HG03571 (cell line): ENCODE data around the gene CEP63.
"Not testable (repeated sequence)": the region's sequence is repeated elsewhere in the genome, so short reads cannot be mapped to it uniquely, and the experiment has no call there.

Experiments used
- ATAC-seq: cut with Tn5 transposase; IDR thresholded peaks from one replicate; pipeline ENCODE4 v1.9.1; 2021; ENCODE audit not compliant: unreplicated experiment

Gene CEP63

DNA sequence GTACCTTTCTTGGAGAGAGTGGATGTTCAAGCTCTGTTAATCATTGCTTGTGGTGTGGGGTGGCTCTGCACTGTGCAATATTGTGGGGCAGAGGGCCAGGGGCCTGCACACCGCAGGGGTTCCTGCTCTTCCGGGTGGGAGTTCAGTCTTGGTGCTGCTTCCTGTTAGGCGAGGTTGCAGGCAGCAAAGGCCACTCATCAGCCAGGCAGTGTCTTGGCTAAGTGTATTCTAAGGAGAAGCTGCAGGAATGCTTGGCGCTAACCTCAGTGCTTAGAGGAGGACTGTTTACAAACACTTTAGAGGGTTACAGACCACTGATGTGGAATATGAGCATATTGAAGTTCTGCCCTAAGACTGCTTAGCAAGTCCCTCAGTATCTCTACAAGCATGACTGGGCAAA lies 81.7 kb downstream of the CEP63 start:
- ATAC-seq, result no peak

DNA sequence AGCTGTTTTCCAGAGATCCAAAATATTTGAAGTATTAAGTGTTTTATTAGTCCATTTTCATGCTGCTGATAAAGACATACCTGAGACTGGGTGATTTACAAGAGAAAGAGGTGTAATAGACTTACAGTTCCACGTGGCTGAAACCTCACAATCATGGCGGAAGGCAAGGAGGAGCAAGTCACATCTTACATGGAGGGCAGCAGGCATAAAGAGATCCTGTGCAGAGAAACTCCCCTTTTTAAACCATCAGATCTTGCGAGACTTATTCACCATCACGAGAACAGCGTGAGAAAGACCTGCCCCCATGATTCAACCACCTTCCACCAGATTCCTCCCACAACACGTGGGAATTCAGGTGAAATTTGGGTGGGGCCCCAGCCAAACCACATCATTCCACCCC lies 82.9 kb downstream of the CEP63 start:
- ATAC-seq, result no peak

DNA sequence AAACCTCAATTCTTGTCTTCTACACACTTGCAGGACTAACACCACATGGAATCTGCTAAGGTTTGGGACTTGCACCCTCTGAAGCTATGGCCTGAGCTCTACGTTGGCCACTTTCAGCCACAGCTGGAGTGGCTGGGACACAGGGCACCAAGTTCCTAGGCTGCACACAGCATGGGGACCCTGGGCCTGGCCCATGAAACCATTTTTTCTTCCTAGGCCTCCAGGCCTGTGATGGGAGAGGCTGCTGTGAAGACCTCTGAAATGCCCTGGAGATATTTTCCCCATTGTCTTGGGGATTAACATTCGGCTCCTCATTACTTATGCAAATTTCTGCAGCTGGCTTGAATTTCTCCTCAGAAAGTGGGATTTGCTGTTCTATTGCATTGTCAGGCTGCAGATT lies 84.0 kb downstream of the CEP63 start:
- not testable (repeated sequence) for ATAC-seq

DNA sequence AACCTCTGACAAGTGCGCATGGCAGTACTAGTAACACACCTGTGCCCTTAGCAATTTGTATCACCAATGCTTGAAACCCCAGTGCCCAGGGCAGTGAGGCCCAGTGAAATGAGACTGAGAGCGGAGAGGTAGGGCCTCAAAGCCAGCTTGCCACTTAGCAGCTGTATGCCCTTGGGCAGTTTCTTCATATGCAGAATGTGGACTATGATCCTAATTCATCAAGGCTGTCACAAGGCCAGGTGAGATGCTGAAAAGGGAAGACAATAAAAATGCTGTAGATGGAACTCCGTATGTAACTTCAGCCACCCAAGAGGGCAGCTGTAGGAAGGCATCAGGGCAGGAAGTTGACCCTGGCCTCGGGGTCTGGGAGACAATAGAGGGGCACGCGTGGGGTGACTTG lies 90.6 kb downstream of the CEP63 start:
- ATAC-seq, result no peak

DNA sequence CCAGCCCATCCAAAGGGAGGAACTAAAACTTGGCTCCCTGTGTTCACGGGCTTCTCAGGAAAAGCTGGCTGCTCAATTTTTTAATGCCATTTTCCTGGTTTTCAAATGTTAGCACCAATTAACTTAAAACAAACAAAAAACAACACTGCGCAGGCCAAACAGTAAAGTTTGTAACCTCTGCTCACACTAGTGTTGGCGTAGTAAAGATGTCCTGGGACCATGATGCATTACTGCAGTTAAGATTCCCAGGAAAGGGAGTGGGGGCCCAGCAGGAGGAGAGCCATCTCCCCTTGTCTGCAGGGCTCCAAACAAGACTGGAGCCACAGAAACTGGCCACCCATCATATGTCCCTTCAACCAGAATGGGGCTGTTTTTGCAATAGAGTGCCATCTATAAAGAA lies 91.0 kb downstream of the CEP63 start:
- ATAC-seq, result no peak

DNA sequence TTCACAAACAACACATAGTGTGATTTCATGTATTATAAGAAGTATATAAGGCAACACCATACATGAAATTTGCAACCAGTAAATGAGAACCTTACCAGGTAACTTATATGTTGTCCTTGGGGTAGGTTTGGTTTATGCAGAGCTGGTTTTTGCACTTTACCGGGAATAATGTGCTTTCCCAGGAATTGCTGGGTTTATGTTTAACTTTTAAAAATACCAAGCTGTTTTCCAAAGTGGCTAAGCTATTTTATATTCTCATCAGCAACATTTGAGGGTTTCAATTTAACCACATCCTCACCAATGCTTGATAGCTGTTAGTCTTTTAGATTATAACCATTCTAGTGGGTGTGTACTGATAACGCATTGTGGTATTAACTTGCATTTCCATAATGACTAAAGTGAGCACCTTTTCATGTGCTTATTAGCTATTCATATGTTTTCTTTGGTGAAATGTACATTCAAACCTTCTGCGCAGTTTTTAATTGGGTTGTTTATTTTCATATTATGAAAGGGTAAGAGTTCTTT lies 93.3 kb downstream of the CEP63 start:
- no peak for ATAC-seq

DNA sequence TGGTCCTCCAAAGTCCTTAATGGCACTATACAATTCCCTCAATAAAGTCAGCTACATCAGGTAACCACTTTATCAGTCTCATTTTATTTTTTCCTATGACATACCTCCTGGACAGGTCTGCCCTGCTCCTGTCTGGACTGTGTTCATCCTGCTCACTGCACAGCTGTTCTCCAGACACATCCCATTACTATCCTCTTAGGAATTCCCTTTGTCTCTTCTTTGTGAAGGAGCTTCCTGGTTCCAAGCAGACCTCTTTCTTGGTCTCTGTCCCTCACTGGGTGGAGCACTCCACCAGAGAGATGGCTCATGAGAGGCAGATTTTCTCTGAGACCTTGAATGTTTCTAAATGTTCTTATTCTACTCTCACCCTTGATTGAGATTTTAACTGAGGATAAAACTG lies 104.9 kb downstream of the CEP63 start:
- no peak for ATAC-seq

DNA sequence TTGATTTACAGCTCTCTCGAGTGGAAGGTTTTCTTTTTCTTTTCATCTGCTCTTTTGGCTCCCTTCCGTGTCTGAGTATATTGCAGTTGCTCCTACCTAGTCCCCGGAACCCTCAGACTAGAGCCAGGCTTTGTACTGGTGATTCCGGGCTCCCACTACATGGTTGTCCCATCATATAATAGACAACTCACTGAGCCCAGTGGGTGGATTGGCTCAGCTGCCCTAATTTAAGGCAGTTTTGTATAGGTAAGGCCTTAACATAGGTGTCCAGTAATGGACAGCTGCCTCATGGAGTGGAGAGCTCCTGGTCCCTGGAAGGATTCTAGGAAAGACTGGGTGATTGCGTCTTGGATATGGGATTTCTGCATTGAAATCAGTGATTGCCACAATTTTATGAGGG lies 106.9 kb downstream of the CEP63 start:
- ATAC-seq, result no peak

DNA sequence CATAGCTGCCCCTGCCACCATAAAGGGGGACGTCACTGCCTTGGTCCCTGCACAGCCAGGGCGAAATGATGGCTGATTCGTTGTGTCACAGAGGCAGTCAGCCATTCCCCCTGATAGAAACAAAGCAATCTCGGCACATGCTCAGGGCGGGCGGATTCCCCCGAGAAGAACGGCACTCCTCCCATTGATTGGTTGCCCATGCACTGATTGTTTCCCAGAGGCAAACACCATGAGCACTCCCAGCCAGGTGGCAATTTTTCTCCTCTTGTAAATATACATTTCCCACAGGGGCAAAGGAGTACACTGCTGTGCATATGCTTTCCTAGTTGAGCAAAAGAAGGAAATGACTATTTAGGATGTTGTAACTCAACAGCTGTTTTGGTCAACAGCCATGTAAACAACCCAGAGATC lies 108.5 kb downstream of the CEP63 start:
- no peak for ATAC-seq

DNA sequence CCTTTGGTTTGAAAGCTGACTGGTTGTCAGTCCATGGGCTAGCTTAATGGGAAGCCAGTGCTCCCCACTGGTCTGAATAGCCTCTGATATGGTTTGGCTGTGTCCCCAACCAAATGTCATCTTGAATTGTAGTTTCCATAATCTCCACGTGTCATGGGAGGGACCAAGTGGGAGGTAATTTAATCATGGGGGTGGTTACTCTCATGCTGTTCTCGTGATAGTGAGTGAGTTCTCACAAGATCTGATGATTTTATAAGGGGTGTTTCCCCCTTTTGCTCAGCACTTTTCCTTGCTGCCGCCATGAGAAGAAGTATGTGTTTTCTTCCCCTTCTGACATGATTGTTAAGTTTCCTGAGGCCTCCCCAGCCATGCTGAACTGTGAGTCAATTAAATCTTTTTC lies 109.1 kb downstream of the CEP63 start:
- not testable (repeated sequence) for ATAC-seq

DNA sequence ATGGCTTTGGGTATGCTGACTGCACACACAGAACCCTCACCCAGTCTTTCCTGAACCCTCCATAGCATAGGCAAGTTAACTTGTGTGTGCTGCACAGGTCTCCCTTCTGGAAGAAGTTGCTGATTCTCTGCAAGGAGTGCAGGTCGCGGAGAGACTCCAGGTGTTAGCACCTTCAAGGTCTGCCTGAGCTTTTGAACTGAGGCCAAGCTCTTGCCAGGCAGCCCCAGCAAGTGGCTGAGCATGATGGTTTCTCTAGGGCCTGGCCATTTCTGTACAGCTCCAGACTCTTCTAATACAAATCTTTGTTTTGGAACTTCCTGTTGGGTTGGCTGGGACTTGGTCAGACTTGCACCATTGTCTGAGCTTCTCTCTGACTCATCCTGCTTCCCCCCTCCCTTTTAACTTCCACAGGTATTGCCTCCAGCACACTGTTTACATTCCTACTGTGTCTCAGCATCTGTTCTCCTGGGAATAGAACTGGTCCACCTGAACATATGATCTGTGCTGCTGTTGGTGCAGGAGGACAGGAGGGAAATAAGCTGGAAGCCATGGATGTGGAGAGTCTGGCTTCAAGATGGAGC lies 111.6 kb downstream of the CEP63 start:
- no peak for ATAC-seq

DNA sequence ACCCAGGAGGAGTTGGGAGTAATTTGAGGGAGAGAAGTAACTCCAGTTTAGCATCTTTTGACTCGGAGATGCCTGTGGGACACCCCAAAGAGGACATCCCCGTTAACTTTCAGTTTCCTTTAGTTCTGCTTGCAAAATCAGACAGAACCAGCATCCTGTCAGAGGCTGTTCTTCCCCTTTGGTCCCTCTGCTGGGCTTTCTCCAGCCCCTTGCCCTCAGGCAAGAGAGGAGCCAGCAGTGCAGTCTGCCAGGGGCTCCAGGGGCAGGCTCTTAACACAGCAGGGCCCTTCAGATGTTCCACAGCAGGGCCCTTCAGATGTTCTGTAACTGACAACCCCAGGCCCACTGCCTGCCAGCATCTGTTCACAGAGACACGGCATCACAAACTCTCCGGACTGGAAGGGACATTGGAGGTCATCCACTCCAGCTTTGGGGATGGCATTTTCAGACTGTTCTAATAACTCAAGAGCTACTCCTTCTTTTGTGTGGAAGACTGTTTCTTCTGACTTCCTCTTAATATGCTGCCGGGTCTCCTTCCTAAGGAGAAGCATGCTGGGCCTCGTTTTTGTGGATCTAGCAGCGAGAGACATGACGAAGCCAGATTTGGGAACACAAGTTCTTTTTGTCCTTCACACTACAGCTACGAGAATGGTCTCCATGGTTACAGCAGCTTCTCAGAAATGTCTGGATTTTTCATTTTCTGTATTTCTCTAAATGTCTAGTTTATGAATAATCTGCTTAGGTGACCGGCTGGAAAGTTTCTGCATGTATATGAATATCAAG lies 113.1 kb downstream of the CEP63 start:
- no peak for ATAC-seq

DNA sequence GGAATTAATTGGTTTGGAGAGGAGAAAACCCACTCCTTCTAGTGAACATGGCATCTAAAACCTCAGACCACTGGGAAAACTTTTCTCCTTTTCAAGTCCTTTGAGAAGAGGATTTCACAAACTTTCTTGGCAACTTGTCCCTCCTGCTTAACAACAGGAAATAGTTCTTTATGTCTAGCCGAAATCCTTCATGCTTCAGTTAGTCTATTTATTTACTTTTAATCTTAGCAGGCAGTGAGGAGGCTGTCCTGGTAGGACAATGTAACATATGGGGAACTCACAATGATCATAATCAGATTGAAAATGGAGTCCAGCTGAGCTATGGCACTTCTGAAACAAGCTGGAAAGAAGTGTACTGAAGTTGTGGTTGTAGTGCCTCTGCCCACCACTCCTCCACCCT lies 114.3 kb downstream of the CEP63 start:
- ATAC-seq, result no peak

DNA sequence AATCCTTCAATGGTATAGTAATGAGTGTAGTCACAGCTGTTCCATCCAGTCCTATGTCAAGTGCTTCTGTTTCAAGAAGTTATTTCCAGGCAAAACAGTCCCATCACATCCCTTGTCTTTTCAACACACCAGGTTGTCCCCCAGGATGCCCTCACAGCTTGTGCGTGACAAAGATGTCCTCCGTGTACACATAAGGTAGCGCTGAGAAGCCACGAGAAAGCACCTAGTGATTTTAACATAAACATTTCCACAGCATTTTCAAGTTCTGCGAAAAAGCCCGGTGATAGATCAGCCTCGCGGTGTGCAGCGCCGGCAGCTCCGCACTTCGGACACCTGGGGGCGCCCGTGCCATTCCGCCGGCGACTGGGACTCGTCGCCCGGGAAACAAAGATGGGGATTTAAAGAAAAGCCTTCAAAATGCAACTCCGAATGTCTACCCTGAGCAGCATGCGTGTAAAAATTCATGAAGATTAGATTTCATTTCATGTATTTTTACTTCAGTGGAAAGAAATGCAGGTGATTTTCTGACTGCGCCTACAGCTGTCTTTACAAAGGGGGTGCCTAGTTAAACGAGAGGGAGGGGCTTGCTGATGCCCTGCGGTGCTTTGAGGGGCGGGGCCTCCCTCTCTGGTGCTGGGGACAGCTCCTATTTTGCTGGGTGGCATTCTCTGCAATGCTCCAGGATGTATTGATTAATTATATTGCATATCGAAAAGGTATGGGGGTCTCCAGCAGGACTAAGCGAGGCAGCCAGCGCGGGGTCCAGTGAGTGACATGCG lies 115.0 kb downstream of the CEP63 start:
- peak; percentile 55 for ATAC-seq

DNA sequence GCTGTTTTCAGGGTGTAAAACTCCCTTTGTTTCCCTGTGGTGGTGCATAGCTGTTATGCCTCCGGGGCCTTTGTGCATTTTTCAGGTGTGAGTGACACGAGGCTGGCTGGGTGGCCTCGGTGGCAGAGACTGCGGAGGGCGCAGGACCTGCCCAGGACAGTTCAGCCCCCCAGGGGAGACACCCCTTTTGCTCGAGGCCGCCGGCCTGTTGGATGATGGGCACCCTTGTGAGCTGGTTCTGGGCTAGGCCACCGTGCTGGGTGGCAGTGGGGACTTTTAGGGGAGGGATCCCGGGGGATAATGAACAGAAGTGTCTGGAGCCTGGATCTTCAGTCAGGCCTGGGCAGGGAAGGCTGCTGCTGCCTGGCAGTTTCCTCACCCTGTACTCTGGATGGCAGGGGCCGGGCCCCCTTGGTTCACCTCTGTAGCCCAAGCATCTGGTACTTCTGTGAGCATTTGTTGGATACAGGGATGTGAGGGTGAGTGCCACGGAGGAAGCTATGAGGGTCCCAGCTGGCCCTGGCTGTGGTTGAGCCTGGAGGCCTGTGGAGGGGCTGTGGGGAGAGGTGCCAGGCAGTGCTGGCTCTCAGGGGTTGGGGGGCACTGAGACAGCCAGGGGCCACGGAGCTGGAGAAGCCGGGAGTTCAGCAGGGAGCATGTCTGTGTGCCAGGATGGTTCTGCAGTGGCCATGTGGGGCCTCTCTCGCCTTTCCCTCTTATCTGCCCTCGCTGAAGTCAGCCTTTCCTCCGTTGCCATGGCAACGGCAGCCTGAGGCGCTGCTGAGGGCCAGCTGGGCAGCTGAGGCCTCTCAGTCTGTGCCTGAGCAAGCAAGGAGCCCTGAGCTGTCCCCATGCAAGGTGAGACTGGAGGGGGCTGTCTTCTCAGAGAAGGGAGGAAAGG lies 115.9 kb downstream of the CEP63 start:
- no peak for ATAC-seq

DNA sequence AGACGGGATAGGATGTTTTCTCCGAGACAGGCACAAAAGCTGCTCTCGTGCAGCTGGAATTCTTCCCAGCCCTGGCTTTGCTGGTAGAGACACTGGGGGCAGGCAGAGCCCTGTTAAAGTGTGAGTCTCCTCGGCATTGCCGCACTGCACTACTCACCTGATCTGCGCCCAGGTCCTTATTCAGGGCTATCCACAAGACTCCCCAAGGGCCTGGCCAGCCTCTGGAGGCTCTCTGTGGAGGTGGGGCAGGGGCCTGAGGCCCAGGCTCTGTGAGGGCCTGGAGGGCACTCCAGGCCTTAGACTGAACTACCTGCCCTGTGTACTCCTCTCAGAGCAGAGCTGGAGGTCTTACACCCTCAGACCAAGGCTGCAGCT lies 116.6 kb downstream of the CEP63 start:
- no peak for ATAC-seq

DNA sequence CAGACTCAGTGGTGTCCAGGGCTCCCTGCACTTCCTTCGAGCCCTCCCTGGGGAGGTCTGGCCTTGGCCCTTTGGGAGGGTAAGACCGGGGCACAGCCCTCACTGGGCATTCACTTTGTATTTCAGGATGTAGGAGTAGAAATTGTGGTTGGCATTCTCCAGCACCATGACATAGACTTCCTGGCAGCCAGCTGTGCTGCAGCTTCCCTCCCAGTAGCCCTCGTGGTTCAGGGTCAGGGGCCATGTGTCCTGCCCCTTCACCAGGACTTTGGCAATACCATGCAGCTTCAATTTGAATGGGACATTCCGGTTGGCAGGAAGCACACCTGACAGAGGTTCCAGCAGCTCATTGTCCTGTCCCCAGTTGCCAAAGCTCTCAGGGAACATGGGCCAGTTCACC lies 117.6 kb downstream of the CEP63 start:
- ATAC-seq, result no peak

DNA sequence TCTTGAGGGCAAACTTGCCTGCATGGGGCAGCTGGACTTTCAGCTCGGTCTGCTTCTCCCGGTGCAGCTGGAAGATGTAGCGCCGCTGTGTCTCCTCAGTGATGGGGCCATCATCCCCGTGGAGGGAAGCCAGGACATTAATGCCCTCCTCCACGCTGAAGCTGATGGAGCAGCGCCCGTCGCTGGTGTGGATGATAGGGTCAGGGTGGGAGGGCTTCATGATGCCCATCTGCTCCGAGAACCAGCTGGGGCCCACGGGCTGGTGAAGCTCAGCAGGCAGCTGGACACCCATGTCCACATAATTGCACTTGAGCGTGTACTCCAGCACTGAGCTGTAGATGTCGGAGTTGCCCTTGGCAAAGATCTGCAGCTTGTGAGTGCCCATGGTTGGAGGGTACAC lies 118.1 kb downstream of the CEP63 start:
- no peak for ATAC-seq

DNA sequence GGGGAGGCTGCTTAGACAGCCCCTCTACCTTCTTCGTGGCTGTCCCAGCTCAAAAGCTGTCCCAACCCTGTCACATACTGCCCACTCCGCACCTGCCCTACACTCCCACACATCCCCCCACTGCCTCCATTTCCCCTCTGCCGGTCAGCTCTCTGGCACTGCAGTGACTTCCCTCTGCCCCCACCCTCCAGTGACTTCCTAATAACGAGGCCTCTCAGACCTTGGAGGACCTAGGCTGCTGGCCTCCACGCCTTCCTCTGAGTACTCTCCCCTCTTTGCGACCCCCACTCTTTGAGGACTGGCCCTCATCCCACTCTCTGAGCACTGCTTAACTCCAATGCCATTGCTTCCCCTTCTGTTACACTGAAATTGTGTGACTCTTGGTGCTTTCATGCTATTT lies 119.7 kb downstream of the CEP63 start:
- ATAC-seq, result no peak

DNA sequence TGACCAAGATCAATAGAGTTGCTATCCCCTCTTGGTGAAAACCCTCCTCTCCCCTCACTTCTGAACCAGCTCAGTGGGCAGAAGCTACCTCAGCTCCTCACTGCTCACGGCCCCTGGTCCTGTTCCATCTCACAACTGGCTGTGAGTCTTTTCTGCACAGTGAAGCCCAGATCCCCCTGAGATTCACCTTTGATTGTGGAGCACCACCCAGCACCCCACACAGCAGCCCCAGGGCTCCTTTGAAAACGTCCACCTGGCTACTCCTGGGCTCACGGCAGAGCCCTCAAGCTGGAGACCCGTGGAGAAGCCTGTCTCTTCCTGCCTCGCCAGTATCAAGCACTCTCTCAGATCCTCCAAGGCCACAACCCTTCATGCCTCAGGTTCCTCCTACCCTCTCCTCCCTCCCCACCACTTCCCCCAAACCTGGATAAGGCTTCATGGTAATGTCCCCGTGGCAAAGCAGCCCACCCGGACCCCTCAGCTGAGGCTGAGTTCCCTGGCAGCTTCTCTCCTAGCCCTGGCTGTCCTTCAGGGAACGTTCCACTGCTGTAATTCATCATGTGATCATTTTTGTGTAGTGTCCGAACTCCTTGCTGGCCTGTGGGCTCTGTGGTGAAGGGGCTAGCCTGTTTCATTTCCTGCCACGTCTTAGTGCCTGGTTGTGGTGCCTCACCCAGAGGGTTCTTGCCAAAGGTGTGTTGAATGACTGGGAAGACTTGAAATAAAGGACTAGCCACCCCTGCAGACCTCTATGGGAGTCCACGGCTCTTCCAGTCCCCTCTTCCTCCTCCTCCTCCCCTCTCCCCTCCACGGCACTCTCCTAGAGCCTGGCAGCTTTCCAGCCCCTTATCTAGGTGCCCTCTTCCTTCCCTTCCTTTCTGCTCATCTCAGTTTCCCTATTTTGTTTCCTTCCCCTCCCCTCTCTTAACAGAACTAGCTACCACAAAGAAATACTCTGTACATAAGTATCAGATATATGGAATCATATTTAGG lies 120.5 kb downstream of the CEP63 start:
- ATAC-seq, result no peak
